Progenitor cell of endocrine pancreas (in vitro differentiated cells): ENCODE data around the gene DIS3L2. TPM values are rescaled to one million over a fixed set of nuclear protein-coding genes. Genes with fewer than 3 reads are reported as not detected.

Source experiments
- DNase-seq: peaks from one replicate; pipeline ENCODE4 v3.0.0; 2021; ENCODE audit warnings: low spot score; ENCODE audit not compliant: unreplicated experiment
- H3K27ac Mint-ChIP-seq: 2 replicates; pipeline ENCODE4 v1.8.0; 2021; ENCODE audit warnings: mild to moderate bottlenecking, moderate library complexity, mixed read lengths
- H3K27me3 Mint-ChIP-seq: 2 replicates; pipeline ENCODE4 v1.8.0; 2021; ENCODE audit warnings: mixed read lengths
- H3K36me3 Mint-ChIP-seq: 2 replicates; pipeline ENCODE4 v1.8.0; 2022; ENCODE audit warnings: mixed read lengths; ENCODE audit not compliant: insufficient read depth
- H3K4me1 Mint-ChIP-seq: 2 replicates; pipeline ENCODE4 v1.8.0; 2021; ENCODE audit warnings: low read depth, mixed read lengths
- H3K4me3 Mint-ChIP-seq: 2 replicates; pipeline ENCODE4 v1.8.0; 2021; ENCODE audit warnings: low read depth, mild to moderate bottlenecking, moderate library complexity, mixed read lengths
- H3K9me3 Mint-ChIP-seq: 2 replicates; pipeline ENCODE4 v1.8.0; 2021; ENCODE audit warnings: low read depth, mixed read lengths
- CTCF ChIP-seq: fragments of 200-600 bp; sonication (generic); IDR thresholded peaks from one replicate; pipeline ENCODE4 v1.5.0; 2021; ENCODE audit warnings: antibody characterized with exemption, mild to moderate bottlenecking; ENCODE audit not compliant: unreplicated experiment
- total RNA-seq: library from RNA; stranded (reverse); gene quantifications from 2 replicates; pipeline ENCODE4 v1.2.1, GENCODE V29; 2021

Gene DIS3L2
- total RNA-seq, 1 donor from 2014 or later = 59.3 TPM

DNA sequence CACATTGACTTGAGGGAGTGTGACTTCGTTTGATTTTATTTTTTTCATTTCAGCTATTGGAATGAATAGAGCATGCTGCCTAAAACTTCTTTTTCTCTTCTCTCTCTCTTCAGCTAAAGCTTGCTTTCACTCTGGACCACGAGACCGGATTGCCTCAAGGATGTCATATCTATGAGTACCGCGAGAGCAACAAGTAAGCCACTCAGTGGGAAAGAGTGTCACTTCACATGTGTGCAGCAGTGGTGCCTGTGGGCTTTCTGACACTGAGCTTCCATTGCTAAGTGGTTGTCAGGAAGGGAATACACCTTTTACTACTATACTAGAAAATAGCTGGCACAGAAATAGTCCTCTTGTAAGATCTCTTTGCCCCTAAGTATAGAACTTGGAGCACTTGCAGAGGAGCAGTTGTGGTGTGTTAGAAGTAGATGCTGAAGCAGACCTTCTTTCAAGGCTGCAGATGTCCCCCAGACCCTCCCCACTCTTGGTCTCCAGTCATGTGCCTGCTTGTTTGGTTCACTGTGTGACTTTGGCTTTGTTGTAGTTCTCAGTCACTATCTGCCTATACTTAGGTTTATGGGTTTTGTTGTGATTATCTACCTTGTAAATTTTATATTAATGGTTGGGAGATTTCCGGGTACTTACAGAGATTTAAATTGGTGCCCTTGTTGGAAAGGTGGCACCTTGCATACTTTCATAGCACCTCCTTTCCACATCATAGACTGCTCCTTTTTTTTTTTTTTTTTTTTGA is 338.6 kb downstream of the DIS3L2 start:
- no peak for TF ChIP-seq CTCF
- H3K4me1 Mint-ChIP-seq = peaks cover 4% of the 10 kb centered on the region

DNA sequence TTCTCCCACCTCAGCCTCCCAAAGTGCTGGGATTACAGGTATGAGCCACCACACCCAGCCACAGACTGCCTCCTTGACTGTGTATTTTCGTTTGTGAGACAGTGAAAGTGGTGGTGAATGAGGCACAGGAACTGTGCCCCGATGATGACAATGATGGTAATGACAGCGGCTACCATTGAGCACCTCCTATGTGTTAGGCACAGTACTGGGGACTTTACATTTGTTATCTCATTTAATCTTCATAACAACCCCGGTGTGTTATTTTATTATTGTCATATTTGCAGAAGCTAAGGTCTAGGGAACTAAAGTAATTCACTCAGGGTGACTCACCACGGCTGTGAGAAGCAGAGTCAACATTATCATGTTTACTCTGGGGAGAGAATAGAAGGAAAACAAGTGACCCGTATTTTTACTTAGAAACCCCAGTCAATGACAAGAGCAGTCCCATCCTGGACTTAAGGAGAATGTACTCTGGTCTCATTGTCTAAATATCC is 339.4 kb downstream of the DIS3L2 start:
- peaks cover 4% of the 10 kb centered on the region for H3K4me1 Mint-ChIP-seq

More for the DNA sequence above, 338.6 kb downstream of the DIS3L2 start:
- Mint-ChIP-seq H3K4me3 (no peak overlapping the region), H3K9me3 (no peaks in the 10 kb centered on the region), H3K36me3 (peaks cover 20% of the 10 kb centered on the region), H3K27me3 (no peaks in the 10 kb centered on the region), H3K27ac (no peak overlapping the region)
- DNase-seq = no peak

GRCh38 chr2:232304236-232304635 is 342.7 kb downstream of the DIS3L2 start:
- Mint-ChIP-seq H3K27me3 (no peaks in the 10 kb centered on the region), H3K9me3 (no peaks in the 10 kb centered on the region), H3K36me3 (peaks cover 20% of the 10 kb centered on the region), H3K4me3 (no peak overlapping the region), H3K27ac (no peak overlapping the region), H3K4me1 (peaks cover 4% of the 10 kb centered on the region)
- no peak for DNase-seq
- no peak for TF ChIP-seq CTCF

More for the DNA sequence above, 339.4 kb downstream of the DIS3L2 start:
- Mint-ChIP-seq H3K27ac (no peak overlapping the region), H3K4me3 (no peak overlapping the region), H3K27me3 (no peaks in the 10 kb centered on the region), H3K9me3 (no peaks in the 10 kb centered on the region), H3K36me3 (peaks cover 20% of the 10 kb centered on the region)
- DNase-seq = no peak
- no peak for TF ChIP-seq CTCF

DNA sequence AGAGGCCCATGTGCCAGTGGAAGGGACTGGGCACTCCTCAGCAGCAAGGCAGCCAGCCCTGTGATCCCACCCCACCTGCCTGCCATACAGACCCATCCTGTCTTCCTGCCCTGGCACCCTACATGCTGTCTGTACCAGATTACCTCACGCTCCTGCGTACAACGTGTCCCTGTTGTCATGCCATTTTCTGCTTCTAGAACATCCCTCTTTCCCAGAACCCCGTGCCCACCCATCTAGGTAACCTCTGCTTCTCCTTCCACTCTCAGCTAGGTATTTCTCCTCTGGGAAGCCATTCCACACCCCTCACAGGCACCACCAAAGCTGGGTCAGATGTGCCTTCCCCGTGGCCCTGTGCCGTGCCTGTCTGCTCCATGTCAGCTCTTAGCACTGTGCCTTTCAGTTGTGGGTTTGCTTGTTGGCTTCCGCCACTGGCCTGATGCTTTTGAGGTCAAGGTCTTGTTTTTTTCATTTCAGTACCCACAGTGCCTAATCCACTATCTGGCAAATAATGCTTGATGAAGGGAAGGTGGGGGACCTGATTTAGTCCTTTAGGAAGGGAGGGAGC is 345.3 kb downstream of the DIS3L2 start:
- DNase-seq = no peak
- H3K36me3 Mint-ChIP-seq = peaks cover 16% of the 10 kb centered on the region
- no peaks in the 10 kb centered on the region for H3K27me3 Mint-ChIP-seq
- H3K27ac Mint-ChIP-seq = no peak overlapping the region
- no peak for TF ChIP-seq CTCF
- H3K4me1 Mint-ChIP-seq = no peaks in the 10 kb centered on the region
- no peak overlapping the region for H3K4me3 Mint-ChIP-seq
- H3K9me3 Mint-ChIP-seq = peaks cover 3% of the 10 kb centered on the region

- Mint-ChIP-seq H3K9me3 (peaks cover 12% of the 10 kb centered on the region), H3K4me3 (no peak overlapping the region), H3K4me1 (no peaks in the 10 kb centered on the region), H3K27ac (no peak overlapping the region), H3K27me3 (no peaks in the 10 kb centered on the region), H3K36me3 (peaks cover 20% of the 10 kb centered on the region)
- TF ChIP-seq CTCF = no peak
- DNase-seq = no peak
Measured at GRCh38 chr2:232307854-232308253, 346.3 kb downstream of the DIS3L2 start.
